ENCODE data around the gene PTGFRN. TPM values are rescaled to one million over a fixed set of nuclear protein-coding genes. Genes with fewer than 3 reads are reported as not detected.

Gene PTGFRN
- total RNA-seq, 1 experiment from 2014 or later = 38.7 TPM

GRCh38 chr1:116991918-116992317 is 82.2 kb downstream of the PTGFRN start:
- H3K36me3 Mint-ChIP-seq = peaks cover 40% of the 10 kb centered on the region
- TF ChIP-seq CBFB (CRISPR knock-in tag; IDR thresholded peaks at IDR 0.05; ENCODE audit: low read depth) (no peak), JAZF1 (CRISPR knock-in tag; IDR thresholded peaks at IDR 0.05) (no peak), HMGA2 (CRISPR knock-in tag; IDR thresholded peaks at IDR 0.05) (no peak), ZNF416 (CRISPR knock-in tag; IDR thresholded peaks at IDR 0.05) (no peak), E2F1 (CRISPR knock-in tag; IDR thresholded peaks at IDR 0.05) (no peak), ZNF121 (CRISPR knock-in tag; IDR thresholded peaks at IDR 0.05) (no peak), STAT6 (CRISPR knock-in tag; conservative IDR thresholded peaks at IDR 0.05; ENCODE audit: low read depth) (no peak), FOXJ3 (CRISPR knock-in tag; IDR thresholded peaks at IDR 0.05; ENCODE audit: borderline replicate concordance) (no peak), FOXP4 (CRISPR knock-in tag; IDR thresholded peaks at IDR 0.05) (no peak), ZNF532 (CRISPR knock-in tag; IDR thresholded peaks at IDR 0.05; ENCODE audit: borderline replicate concordance) (no peak), ATF3 (CRISPR knock-in tag; conservative IDR thresholded peaks at IDR 0.05) (no peak)
- no peak overlapping the region for H3K27ac Mint-ChIP-seq
- H3K4me1 Mint-ChIP-seq = peaks cover 27% of the 10 kb centered on the region
- peak; percentile 75 for ATAC-seq
- no peak overlapping the region for H3K4me3 Mint-ChIP-seq
- ChIA-PET POLR2A (no interaction called here), CTCF (no interaction called here)
- no peak for DNase-seq (ENCODE audit: low spot score)
- peaks cover 25% of the 10 kb centered on the region for H3K9me3 Mint-ChIP-seq
- H3K27me3 Mint-ChIP-seq (ENCODE audit: low read depth) = no peaks in the 10 kb centered on the region

GRCh38 chr1:116993286-116993685 is 83.6 kb downstream of the PTGFRN start:
- POLR2A ChIA-PET = interaction anchor here (0.6 kb wide), 1 partner anchor 276 kb away, joined by 4 read pairs; no protein-coding TSS in a partner anchor
- no peak overlapping the region for H3K4me3 Mint-ChIP-seq
- CTCF ChIA-PET = no interaction called here
- no peak for ATAC-seq
- peaks cover 39% of the 10 kb centered on the region for H3K36me3 Mint-ChIP-seq
- no peak for TF ChIP-seq NFE2L1 (CRISPR knock-in tag; IDR thresholded peaks at IDR 0.05)
- TF ChIP-seq PREB (CRISPR knock-in tag; IDR thresholded peaks at IDR 0.05; ENCODE audit: borderline replicate concordance) = no peak
- no peak for TF ChIP-seq RORB (CRISPR knock-in tag; IDR thresholded peaks at IDR 0.05)
- no peak for TF ChIP-seq IRF1 (CRISPR knock-in tag; IDR thresholded peaks at IDR 0.05)
- TF ChIP-seq TEAD1 (CRISPR knock-in tag; IDR thresholded peaks at IDR 0.05) = no peak
- TF ChIP-seq CDX4 (CRISPR knock-in tag; IDR thresholded peaks at IDR 0.05; ENCODE audit: borderline replicate concordance) = no peak
- no peak for TF ChIP-seq ZNF232 (CRISPR knock-in tag; IDR thresholded peaks at IDR 0.05)
- no peaks in the 10 kb centered on the region for H3K27me3 Mint-ChIP-seq (ENCODE audit: low read depth)
- peaks cover 25% of the 10 kb centered on the region for H3K9me3 Mint-ChIP-seq
- peaks cover 27% of the 10 kb centered on the region for H3K4me1 Mint-ChIP-seq
- DNase-seq (ENCODE audit: low spot score) = no peak
- H3K27ac Mint-ChIP-seq = no peak overlapping the region

All from WTC11 (cell line).